ENCODE data around the gene MVK.

DNA sequence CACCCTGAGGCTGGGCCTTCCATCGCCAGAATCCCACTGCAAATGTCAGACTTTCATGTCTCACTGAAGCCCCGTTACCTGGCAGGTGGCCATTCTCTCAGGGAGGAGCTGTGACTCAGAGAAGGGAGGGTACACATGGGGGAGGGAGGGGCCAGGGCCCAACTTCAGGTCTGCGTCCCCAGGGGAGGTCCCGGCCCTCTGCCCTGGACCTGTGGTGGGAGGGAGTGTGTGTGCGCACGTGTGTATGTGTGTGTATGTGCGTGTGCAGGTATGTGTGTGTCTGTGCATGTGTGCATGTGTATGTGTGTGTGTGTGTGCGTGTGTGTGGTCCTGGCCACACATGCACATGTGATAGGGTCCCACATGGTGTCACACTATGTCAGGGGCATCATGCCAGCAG, 50.9 kb downstream of the MVK start:
- TF ChIP-seq EZH2phosphoT487 (IDR thresholded peaks at IDR 0.05; ENCODE audit: borderline replicate concordance), result no peak
- TF ChIP-seq, protein P1, sequence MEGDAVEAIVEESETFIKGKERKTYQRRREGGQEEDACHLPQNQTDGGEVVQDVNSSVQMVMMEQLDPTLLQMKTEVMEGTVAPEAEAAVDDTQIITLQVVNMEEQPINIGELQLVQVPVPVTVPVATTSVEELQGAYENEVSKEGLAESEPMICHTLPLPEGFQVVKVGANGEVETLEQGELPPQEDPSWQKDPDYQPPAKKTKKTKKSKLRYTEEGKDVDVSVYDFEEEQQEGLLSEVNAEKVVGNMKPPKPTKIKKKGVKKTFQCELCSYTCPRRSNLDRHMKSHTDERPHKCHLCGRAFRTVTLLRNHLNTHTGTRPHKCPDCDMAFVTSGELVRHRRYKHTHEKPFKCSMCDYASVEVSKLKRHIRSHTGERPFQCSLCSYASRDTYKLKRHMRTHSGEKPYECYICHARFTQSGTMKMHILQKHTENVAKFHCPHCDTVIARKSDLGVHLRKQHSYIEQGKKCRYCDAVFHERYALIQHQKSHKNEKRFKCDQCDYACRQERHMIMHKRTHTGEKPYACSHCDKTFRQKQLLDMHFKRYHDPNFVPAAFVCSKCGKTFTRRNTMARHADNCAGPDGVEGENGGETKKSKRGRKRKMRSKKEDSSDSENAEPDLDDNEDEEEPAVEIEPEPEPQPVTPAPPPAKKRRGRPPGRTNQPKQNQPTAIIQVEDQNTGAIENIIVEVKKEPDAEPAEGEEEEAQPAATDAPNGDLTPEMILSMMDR (conservative IDR thresholded peaks at IDR 0.05; ENCODE audit: low read length), result no peak
